Iris pigment epithelial cell (primary cell): Measurements from ENCODE around the gene TSPAN11.
A peak's percentile ranks its signal among the peaks of the same experiment; 100 is the strongest.
"Not testable (repeated sequence)": the region's sequence is repeated elsewhere in the genome, so short reads cannot be mapped to it uniquely, and the experiment has no call there.

ENCODE experiments used
- DNase-seq: peaks from one replicate; pipeline ENCODE4 v3.0.0-alpha.2; 2011; ENCODE audit warnings: low read depth

TSPAN11 gene

DNA sequence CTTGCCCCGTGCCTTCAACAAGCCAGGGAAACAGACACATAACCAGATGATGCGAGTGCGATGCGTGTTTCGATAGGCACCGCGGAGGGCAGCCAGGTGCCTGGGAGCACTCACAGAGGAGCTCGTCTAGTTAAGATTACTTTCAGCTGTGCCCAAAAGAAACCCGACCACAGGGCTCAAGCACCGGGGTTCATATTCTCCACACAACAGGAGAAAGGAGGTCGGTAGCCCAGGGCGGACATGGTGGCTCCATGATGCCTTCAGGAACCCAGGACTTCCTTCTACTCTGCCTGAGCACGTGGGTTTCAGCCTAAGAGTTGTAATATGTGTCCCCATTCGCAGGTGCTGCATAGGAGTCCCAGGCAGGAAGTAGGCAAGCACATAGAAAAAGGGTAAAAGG, 93.4 kb downstream of the TSPAN11 start:
- no peak for DNase-seq

DNA sequence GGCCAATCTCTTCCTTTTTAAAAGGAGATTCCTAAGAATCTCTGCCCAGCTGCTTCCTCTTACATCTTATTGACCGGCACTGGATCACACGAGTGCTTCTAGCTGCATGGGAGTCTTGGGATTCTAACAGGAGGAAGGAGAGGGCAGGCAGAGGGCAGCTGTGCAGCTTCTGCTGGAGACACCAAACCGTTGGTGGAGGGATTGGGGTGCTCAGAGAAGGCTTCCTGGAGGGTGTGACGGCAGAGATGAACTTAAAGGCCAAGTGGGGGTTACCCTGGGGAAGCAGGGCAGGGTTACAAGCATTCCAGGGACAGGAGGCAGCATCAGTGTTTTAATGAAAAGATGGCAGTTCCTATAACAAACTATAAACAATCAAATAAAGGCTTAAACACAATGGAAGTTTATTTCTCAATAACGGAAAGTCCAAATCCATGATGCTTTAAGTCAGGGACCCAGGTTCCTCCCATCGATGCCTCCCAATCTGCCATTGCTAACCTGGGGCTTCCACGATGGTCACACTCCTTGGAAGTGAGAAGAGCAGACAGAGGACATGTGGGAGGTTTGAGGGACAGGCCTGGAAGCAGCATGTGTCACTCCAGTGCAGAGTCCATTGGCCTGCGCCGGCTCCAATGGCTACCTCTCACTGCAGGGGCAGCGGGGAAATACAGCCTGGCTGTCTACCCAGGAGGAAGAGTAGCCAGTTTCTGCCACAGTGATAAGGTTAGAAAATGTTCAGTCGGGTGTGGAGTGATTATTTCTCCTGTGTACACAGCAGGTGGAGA, 94.0 kb downstream of the TSPAN11 start:
- DNase-seq: no peak

GRCh38 chr12:31021181-31021580, 94.6 kb downstream of the TSPAN11 start:
- DNase-seq: no peak

DNA sequence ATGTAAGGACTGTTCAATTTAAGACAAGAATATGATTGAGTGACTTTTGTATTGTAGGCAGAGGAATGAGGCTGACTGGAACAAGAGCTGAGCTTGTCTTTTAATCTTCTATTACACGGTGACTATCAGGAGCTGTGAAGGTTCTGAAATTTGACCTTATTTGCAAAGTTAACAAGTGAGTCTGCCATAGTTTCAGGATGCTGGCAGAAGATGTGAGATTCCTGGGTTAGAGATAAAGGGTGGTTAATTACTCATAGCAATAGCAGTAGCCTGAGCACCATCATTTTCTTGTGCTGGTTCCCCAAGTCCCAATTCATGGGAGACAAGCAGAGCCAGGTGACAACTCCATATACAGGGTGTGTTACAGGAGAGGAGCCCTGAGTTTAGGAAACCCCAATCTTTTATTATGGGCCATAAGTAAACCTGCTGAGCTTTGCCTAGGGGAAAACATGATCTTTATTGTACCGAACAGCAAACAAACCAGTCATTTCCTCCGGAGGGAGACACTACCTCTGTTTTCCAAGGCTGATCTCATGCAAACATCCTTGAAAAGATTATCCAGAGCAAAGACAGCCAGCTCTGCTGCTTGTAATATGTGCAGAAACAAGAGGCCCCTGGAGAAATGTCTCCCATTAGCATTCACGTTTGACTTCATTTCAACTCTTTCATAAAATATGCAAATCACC, 95.4 kb downstream of the TSPAN11 start:
- peak; percentile 45 for DNase-seq

GRCh38 chr12:31023271-31023724, 96.8 kb downstream of the TSPAN11 start:
- no peak for DNase-seq

GRCh38 chr12:31026202-31026601, 99.7 kb downstream of the TSPAN11 start:
- DNase-seq: no peak

GRCh38 chr12:31027006-31027405, 100.5 kb downstream of the TSPAN11 start:
- not testable (repeated sequence) for DNase-seq

DNA sequence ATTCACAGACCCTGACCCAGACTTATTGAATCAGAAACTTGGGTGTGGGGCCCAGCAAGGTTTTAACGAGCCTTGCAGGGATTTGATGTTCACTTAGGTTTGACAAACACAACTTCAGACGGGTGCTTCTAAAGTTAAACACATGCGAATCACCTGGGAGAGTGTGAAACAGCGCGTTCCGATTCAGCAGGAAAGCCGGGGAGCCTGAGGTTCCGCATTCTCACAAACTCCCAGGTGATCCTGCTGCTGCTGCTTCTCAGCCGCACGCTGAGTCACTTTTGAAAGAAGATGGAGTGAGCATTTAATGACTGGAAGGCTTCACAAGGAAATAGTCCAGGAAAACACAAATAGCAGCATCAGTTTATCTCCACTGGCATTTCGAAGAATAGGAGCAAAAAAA, 102.9 kb downstream of the TSPAN11 start:
- no peak for DNase-seq

DNA sequence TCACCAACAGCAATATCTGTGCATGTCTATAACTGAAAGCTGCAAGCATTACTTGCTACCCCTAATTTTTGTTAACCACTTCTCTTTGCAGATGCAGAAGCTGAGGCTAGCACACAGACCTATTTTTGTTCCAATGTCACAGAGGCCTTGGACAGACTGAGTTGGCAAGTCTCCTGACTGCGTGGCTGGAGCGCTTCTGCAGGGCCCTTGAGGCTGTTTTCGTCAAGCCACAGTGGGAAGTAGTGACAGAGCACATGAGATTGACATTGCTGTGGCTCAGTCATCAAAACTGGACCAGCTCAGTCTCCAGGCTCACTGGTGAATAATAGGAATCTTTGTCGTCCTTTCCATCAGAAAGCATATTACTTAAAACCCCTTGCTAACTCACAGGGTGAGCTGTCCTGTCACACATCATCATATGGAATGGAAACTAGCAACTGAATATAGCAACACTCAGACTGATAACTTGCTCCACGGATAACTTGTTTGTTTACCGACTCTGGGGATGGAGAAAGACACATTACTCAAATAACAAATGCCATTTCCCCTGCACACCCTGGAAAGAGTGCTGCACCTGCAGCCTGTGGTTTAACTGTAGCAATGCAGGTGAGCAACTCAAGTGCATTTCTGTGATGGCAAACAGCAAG, 103.5 kb downstream of the TSPAN11 start:
- DNase-seq: no peak

DNA sequence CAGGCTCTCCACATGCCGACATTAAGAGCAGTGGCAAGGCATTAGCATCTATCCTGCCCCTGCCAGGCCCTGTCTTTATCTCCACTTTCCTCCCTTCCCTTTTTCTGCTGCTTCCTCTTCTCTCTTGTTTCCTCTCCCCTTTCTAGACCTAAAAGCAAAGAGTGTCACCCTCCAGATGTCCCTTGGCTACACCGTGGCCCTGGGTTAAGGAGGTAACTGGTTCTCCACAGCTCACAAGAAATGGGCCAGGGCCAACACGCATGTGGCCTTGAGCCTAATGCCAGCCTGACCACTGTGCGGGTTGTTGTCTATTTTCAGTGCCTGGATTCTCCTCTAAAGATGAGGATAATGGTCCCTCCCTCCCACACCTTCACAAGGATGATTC, 105.4 kb downstream of the TSPAN11 start:
- DNase-seq: no peak

GRCh38 chr12:31033146-31033545, 106.6 kb downstream of the TSPAN11 start:
- no peak for DNase-seq

DNA sequence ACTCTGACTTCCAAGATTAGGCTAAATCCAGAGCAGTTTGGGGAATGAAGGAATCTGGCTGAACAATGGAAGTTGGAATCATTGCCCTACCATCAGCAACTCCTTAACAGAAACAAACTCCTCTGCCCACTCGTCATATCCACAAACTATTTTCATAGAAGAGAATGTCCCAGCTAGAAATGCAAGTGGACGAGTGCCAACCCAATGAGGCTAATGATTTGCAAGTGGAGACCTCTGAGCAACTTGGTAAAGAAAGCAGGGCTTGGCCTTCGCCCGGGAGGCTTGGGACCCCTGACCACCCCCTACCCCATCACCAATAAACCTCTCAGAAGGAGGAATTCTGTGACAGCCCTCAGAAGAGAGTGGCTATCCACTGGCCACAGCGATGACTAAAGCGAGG, 107.1 kb downstream of the TSPAN11 start:
- DNase-seq: no peak

DNA sequence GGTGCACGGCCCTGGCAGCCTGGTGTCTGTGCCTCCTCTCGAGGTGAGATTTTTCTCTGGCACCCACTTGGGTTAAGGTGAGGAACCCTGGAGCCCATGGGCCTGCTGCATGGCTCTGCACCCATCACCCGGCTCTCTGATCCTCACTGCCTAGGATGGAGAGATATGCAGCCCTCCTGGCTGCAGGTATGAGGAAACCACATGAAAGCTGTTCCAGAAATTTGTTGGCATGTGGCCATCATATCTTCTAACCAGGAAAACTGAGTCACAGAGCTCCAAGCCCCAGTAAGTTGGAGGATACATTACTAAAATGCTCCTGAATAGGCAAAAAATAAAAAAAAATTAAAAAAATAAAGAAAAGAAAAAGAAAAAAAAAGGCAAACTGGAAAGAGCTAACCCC, 107.8 kb downstream of the TSPAN11 start:
- no peak for DNase-seq

GRCh38 chr12:31035226-31035625, 108.7 kb downstream of the TSPAN11 start:
- DNase-seq: no peak

GRCh38 chr12:31035967-31036665, 109.6 kb downstream of the TSPAN11 start:
- peak; percentile 55 for DNase-seq

DNA sequence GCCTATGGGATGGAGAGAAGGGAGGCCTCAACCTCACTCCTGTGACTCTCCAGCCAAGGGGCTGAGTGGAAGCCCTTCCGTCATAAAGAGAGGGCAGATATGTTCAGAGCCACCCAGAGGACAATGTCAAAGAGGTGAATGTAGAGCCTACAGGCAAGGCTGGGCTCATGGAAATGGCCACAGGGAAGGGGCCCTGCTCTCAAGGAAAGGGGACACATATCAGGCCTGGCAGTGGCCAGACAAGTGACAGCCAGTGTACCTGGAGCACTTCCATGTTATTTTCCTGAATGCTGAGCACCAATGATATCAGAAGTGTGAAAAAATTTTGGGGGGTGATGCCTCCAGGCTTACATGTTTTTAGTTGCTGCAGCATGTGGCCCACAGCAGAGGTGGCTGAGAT, 110.5 kb downstream of the TSPAN11 start:
- DNase-seq: no peak

GRCh38 chr12:31037931-31038330, 111.4 kb downstream of the TSPAN11 start:
- DNase-seq: no peak

DNA sequence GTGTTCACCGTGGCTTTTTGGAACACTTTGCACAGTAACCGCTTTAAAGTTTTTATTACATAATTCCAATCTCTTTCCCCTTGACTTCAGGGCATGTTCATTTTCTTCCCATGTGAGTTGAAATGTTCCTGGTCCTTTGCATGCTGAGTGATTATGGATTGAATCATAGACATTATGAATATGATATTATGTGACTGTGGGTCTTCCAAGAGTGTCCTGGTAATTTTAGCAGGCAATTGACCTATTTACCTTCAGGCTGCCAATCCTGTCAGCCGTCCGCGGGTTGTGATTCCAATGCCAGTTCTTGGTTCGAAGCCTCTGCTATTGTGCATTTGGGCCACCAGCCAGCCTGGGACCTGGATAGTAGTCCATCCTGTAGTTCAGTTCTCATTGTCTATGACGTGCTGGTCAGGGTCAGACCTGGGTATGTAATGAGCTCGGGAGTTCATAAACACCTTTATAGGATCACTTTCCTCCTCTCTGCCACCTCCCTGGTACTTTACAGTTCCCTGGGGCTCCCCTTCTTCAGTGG, 114.6 kb downstream of the TSPAN11 start:
- DNase-seq: no peak
